GM12878 (cell line): ENCODE measurements around the gene ZNF235. TPM values are rescaled to one million over a fixed set of nuclear protein-coding genes. Genes with fewer than 3 reads are reported as not detected.

Experiments used
- ATAC-seq: fragments of 200-7000 bp; cut with Tn5 transposase; 3 replicates; pipeline ENCODE4 v1.9.1; 2020; ENCODE audit warnings: mild to moderate bottlenecking, moderate library complexity
- BruUV-seq: library from RNA; stranded (reverse); fragments of 400-500 nt; replicated peaks from 2 replicates; lab custom pipeline; 2021; lab: Mats Ljungman, UMichigan
- CTCF ChIA-PET: fragments of 300-600 bp; sonication (Branson Sonifier 250); formaldehyde crosslinking; extraction: SDS; loops from one replicate; lab custom pipeline; 2021; ENCODE audit warnings: inconsistent platforms; lab: Yijun Ruan, JAX
- POLR2A ChIA-PET: fragments of 350-600 bp; formaldehyde crosslinking; extraction: SDS; loops from one replicate; lab custom pipeline; 2021; ENCODE audit warnings: inconsistent platforms; lab: Charles Lee
- RAD21 ChIA-PET: fragments of 300-600 bp; sonication (Branson Sonifier 250); formaldehyde crosslinking; loops from one replicate; lab custom pipeline; 2023; ENCODE audit warnings: antibody characterized with exemption; ENCODE audit not compliant: unreplicated experiment; lab: Charles Lee
- SMC1A ChIA-PET: fragments of 300-600 bp; sonication (Branson Sonifier 250); formaldehyde crosslinking; loops from one replicate; lab custom pipeline; 2023; ENCODE audit not compliant: unreplicated experiment, uncharacterized antibody; lab: Charles Lee
- DNase-seq: peaks from one replicate; pipeline ENCODE4 v3.0.0-alpha.2; 2011; ENCODE audit warnings: low read depth, low spot score
- FAIRE-seq: peaks from 3 replicates; lab custom pipeline; 2011; peaks lifted over from hg19 to GRCh38; lab: Jason Lieb, UNC
- H2AFZ ChIP-seq: 2 replicates; pipeline ENCODE4 v1.6.0; 2011; ENCODE audit warnings: low read depth, low read length, control low read depth; ENCODE audit not compliant: control insufficient read depth
- H3K27ac ChIP-seq: 2 replicates; pipeline ENCODE4 v1.5.1; 2011; ENCODE audit warnings: control low read depth; ENCODE audit not compliant: control insufficient read depth, insufficient read depth
- H3K27me3 ChIP-seq, 2 experiments: replicated peaks in 1 of 2; 2 replicates each; pipeline versions ENCODE4 v1.6.0 to v1.6.1; 2011; ENCODE audit warnings: low read length in 1 of 2; ENCODE audit not compliant: control insufficient read depth in 2 of 2, insufficient read depth in 2 of 2
- H3K36me3 ChIP-seq, 2 experiments: 2 replicates each; pipeline ENCODE4 v1.5.1; 2011; ENCODE audit warnings: low read length in 1 of 2; ENCODE audit not compliant: control insufficient read depth in 2 of 2, insufficient read depth in 2 of 2
- H3K4me1 ChIP-seq: 2 replicates; pipeline ENCODE4 v1.6.1; 2011; ENCODE audit warnings: mild to moderate bottlenecking, low read length, moderate library complexity, mixed read lengths; ENCODE audit not compliant: control insufficient read depth, insufficient read depth
- H3K4me2 ChIP-seq: 2 replicates; pipeline ENCODE4 v1.6.0; 2011; ENCODE audit warnings: control low read depth; ENCODE audit not compliant: control insufficient read depth, insufficient read depth
- H3K4me3 ChIP-seq: fragments of 200-600 bp; sonication (generic); 2 replicates; pipeline ENCODE4 v1.5.1; 2016
- H3K79me2 ChIP-seq: 2 replicates; pipeline ENCODE4 v1.6.0; 2011; ENCODE audit warnings: low read length; ENCODE audit not compliant: control insufficient read depth, insufficient read depth
- H3K9ac ChIP-seq: 2 replicates; pipeline ENCODE4 v1.8.0; 2011; ENCODE audit warnings: low read length, control low read depth, mixed read lengths; ENCODE audit not compliant: control insufficient read depth, insufficient read depth
- H3K9me3 ChIP-seq: replicated peaks from 3 replicates; pipeline ENCODE4 v1.5.1; 2011; ENCODE audit warnings: mild to moderate bottlenecking, low read length; ENCODE audit not compliant: control insufficient read depth, insufficient read depth
- H4K20me1 ChIP-seq: 2 replicates; pipeline ENCODE4 v1.6.0; 2011; ENCODE audit not compliant: control insufficient read depth, insufficient read depth
- BMI1 ChIP-seq: fragments of 450-650 bp; IDR thresholded peaks from 2 replicates; pipeline ENCODE4 v1.6.1; 2016; ENCODE audit warnings: mild to moderate bottlenecking, moderate library complexity, borderline replicate concordance
- CEBPB ChIP-seq, 2 experiments: fragments of 150-350 bp in 1 of 2; IDR thresholded peaks; 2 replicates each; pipeline ENCODE4 v1.6.1; 2012 to 2014; ENCODE audit warnings: low read depth in 2 of 2, low read length in 2 of 2, borderline replicate concordance in 1 of 2, inconsistent platforms in 1 of 2
- EP300 ChIP-seq, 2 experiments: fragments of 150-350 bp in 1 of 2; IDR thresholded peaks; 2 replicates each; pipeline ENCODE4 v1.6.1; 2011 to 2012; ENCODE audit warnings: low read depth in 2 of 2, low read length in 2 of 2, borderline replicate concordance in 1 of 2, improper control_type of control experiment in 1 of 2, inconsistent platforms in 1 of 2; ENCODE audit not compliant: control insufficient read depth in 1 of 2
- ETV6 ChIP-seq, 2 experiments: fragments of 450-650 bp in 1 of 2; IDR thresholded peaks in 1 of 2; conservative IDR thresholded peaks in 1 of 2; 2 replicates each; pipeline ENCODE4 v1.6.1; 2014; ENCODE audit warnings: antibody characterized with exemption in 1 of 2, borderline replicate concordance in 1 of 2, low read depth in 1 of 2, mild to moderate bottlenecking in 1 of 2, moderate library complexity in 1 of 2
- MTA3 ChIP-seq: IDR thresholded peaks from 2 replicates; pipeline ENCODE4 v1.6.1; 2012; ENCODE audit warnings: low read length, inconsistent platforms, borderline replicate concordance
- PAX8 ChIP-seq: fragments of 450-650 bp; IDR thresholded peaks from 2 replicates; pipeline ENCODE4 v1.6.1; 2017; ENCODE audit warnings: mild to moderate bottlenecking, moderate library complexity
- RAD21 ChIP-seq: IDR thresholded peaks from 2 replicates; pipeline ENCODE4 v1.6.1; 2011; ENCODE audit warnings: mild to moderate bottlenecking, low read depth, low read length, moderate library complexity; ENCODE audit not compliant: insufficient read depth
- RUNX3 ChIP-seq: IDR thresholded peaks from 2 replicates; pipeline ENCODE4 v1.6.1; 2012; ENCODE audit warnings: low read length, inconsistent platforms
- SP1 ChIP-seq: IDR thresholded peaks from one replicate; pipeline ENCODE4 v1.6.1; 2011; ENCODE audit warnings: low read depth, low read length
- SPI1 ChIP-seq: IDR thresholded peaks from 2 replicates; pipeline ENCODE4 v1.6.1; 2011; ENCODE audit warnings: low read depth, mild to moderate bottlenecking, low read length, moderate library complexity, borderline replicate concordance; ENCODE audit not compliant: insufficient read depth
- TCF12 ChIP-seq: IDR thresholded peaks from 2 replicates; pipeline ENCODE4 v1.6.1; 2011; ENCODE audit warnings: low read depth, mild to moderate bottlenecking, low read length
- WRNIP1 ChIP-seq: IDR thresholded peaks from 2 replicates; pipeline ENCODE4 v1.6.1; 2011; ENCODE audit warnings: low read depth, low read length, improper control_type of control experiment, borderline replicate concordance
- ZBED1 ChIP-seq: IDR thresholded peaks from 2 replicates; pipeline ENCODE4 v1.6.1; 2016; ENCODE audit warnings: borderline replicate concordance
- ZNF384 ChIP-seq: IDR thresholded peaks from 2 replicates; pipeline ENCODE4 v1.6.1; 2012; ENCODE audit warnings: low read depth, mild to moderate bottlenecking, low read length, improper control_type of control experiment, borderline replicate concordance
- WGBS: methylation state at CpG from one replicate; pipeline ENCODE4 v1.1.6; 2016; ENCODE audit warnings: low lambda C conversion rate; ENCODE audit not compliant: insufficient replicate concordance, insufficient coverage; ENCODE audit errors: missing lambda C conversion rate; 5-methylcytosine and 5-hydroxymethylcytosine counted together
- in situ Hi-C: fragments of 300-500 bp; cut with MboI; formaldehyde crosslinking; loops from 9 replicates; pipeline ENCODE4 v1.14.3; 2018; ENCODE audit warnings: mixed read lengths
- intact Hi-C: fragments of 100-400 bp; cut with micrococcal nuclease; formaldehyde crosslinking; loops from one replicate; pipeline ENCODE4 v1.14.2; 2022; ENCODE audit not compliant: unreplicated experiment
- polyA plus RNA-seq, 11 experiments: library from polyadenylated mRNA; depleted of rRNA in 4 of 11; unstranded in 6 of 11; stranded (reverse) in 5 of 11; fragments of >200 nt; fragmentation: Nextera tagmentation in 4 of 11; fragmentation: Illumina TruSeq in 1 of 11; extraction: Ambion mirVana in 4 of 11; extraction: Trizol in 1 of 11; gene quantifications; 1 replicate in 1 of 11; 2 replicates in 10 of 11; pipeline versions ENCODE4 v1.2.1 to v1.2.3, GENCODE V29; 2011 to 2016; ENCODE audit warnings: inconsistent platforms in 2 of 11, missing spikeins in 2 of 11, low read depth in 1 of 11
- total RNA-seq, 4 experiments: library from RNA; depleted of rRNA in 3 of 4; stranded (reverse); fragments of >200 nt in 3 of 4; fragmentation: Illumina TruSeq in 1 of 4; extraction: Trizol in 1 of 4; gene quantifications; 2 replicates each; pipeline versions ENCODE4 v1.2.1 to v1.2.3, GENCODE V29; 2013 to 2021
- TF ChIP-seq, protein P1 (sequence below): fragments of 450-650 bp; IDR thresholded peaks from 2 replicates; pipeline ENCODE4 v1.6.1; 2017; ENCODE audit warnings: antibody characterized with exemption, mild to moderate bottlenecking, moderate library complexity
- TF ChIP-seq, protein P2 (sequence below): fragments of 450-650 bp; formaldehyde crosslinking; IDR thresholded peaks from 2 replicates; pipeline ENCODE4 v1.4.0; 2022; ENCODE audit warnings: mild to moderate bottlenecking, moderate library complexity
- TF ChIP-seq, protein P3 (sequence below): IDR thresholded peaks from 2 replicates; pipeline ENCODE4 v1.6.1; 2011; ENCODE audit warnings: borderline replicate concordance, low read depth, mild to moderate bottlenecking, moderate library complexity, mixed read lengths, low read length; ENCODE audit not compliant: insufficient read depth; ENCODE audit errors: extremely low read length

ZNF235 gene
- total and polyA plus RNA-seq, 10 of the 15 experiments (the other 5 are each of a cell fraction or from before 2014, with no cell fraction given): 2.8 to 9.0 (median 4.8) TPM

DNA sequence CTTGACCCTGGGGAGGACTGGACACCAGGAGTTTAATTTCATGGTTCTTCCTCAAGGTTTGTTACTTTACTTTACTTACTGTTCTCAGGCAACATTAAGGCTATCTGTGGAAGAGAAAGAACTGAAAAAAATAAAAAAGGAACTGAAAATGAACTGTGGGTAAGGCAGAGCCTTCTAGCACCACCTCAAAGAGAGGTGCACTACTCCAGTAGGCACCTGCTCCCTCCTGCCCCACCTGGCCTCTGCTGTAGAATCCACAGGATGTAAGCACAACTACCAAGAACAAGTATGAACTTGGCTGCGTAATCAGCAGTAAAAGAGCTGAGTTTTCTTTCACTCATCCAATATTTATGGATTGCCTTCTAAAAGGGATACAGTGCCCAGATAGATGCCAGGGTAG is 39.4 kb upstream of the ZNF235 start:
- H3K9ac ChIP-seq: no peak overlapping the region
- TF ChIP-seq PAX8: no peak
- peak; percentile 81 for TF ChIP-seq SPI1
- TF ChIP-seq ZNF384: no peak; the same call in 1 of the 2 replicates
- TF ChIP-seq CEBPB (IDR thresholded peaks at IDR 0.05; ENCODE audit: borderline replicate concordance in 1 of 2, low read depth in 2 of 2, low read length in 2 of 2): no peak
- TF ChIP-seq, protein P1, sequence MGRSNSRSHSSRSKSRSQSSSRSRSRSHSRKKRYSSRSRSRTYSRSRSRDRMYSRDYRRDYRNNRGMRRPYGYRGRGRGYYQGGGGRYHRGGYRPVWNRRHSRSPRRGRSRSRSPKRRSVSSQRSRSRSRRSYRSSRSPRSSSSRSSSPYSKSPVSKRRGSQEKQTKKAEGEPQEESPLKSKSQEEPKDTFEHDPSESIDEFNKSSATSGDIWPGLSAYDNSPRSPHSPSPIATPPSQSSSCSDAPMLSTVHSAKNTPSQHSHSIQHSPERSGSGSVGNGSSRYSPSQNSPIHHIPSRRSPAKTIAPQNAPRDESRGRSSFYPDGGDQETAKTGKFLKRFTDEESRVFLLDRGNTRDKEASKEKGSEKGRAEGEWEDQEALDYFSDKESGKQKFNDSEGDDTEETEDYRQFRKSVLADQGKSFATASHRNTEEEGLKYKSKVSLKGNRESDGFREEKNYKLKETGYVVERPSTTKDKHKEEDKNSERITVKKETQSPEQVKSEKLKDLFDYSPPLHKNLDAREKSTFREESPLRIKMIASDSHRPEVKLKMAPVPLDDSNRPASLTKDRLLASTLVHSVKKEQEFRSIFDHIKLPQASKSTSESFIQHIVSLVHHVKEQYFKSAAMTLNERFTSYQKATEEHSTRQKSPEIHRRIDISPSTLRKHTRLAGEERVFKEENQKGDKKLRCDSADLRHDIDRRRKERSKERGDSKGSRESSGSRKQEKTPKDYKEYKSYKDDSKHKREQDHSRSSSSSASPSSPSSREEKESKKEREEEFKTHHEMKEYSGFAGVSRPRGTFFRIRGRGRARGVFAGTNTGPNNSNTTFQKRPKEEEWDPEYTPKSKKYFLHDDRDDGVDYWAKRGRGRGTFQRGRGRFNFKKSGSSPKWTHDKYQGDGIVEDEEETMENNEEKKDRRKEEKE: no peak
- no peak for TF ChIP-seq MTA3
- TF ChIP-seq, protein P2, sequence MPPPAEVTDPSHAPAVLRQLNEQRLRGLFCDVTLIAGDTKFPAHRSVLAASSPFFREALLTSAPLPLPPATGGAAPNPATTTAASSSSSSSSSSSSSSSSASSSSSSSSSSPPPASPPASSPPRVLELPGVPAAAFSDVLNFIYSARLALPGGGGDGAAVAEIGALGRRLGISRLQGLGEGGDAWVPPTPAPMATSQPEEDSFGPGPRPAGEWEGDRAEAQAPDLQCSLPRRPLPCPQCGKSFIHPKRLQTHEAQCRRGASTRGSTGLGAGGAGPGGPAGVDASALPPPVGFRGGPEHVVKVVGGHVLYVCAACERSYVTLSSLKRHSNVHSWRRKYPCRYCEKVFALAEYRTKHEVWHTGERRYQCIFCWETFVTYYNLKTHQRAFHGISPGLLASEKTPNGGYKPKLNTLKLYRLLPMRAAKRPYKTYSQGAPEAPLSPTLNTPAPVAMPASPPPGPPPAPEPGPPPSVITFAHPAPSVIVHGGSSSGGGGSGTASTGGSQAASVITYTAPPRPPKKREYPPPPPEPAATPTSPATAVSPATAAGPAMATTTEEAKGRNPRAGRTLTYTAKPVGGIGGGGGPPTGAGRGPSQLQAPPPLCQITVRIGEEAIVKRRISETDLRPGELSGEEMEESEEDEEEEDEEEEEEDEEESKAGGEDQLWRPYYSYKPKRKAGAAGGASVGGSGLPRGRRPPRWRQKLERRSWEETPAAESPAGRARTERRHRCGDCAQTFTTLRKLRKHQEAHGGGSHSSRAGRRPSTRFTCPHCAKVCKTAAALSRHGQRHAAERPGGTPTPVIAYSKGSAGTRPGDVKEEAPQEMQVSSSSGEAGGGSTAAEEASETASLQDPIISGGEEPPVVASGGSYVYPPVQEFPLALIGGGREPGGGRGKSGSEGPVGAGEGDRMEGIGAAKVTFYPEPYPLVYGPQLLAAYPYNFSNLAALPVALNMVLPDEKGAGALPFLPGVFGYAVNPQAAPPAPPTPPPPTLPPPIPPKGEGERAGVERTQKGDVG (CRISPR knock-in tag): no peak
- no peak for TF ChIP-seq SP1
- TF ChIP-seq, protein P3, sequence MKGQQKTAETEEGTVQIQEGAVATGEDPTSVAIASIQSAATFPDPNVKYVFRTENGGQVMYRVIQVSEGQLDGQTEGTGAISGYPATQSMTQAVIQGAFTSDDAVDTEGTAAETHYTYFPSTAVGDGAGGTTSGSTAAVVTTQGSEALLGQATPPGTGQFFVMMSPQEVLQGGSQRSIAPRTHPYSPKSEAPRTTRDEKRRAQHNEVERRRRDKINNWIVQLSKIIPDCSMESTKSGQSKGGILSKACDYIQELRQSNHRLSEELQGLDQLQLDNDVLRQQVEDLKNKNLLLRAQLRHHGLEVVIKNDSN: no peak
- TF ChIP-seq TCF12: peak; percentile 36; the same call in 1 of the 2 replicates
- no peak for TF ChIP-seq ETV6 (conservative IDR thresholded peaks at IDR 0.05 in 1 of 2, IDR thresholded peaks at IDR 0.05 in 1 of 2; ENCODE audit: borderline replicate concordance in 1 of 2, low read depth in 1 of 2)
- peak; percentile 26; the same call in 1 of the 2 replicates for TF ChIP-seq RUNX3
- no peak for TF ChIP-seq WRNIP1
- TF ChIP-seq ZBED1: no peak
- no peak for TF ChIP-seq BMI1
- no peak for TF ChIP-seq EP300 (IDR thresholded peaks at IDR 0.05; ENCODE audit: borderline replicate concordance in 1 of 2, control insufficient read depth in 1 of 2, low read depth in 2 of 2, low read length in 2 of 2)
- TF ChIP-seq RAD21: no peak
- intact Hi-C loops: no loop called here
- no peak overlapping the region for H3K4me2 ChIP-seq
- FAIRE-seq (no peak), DNase-seq (peak; percentile 23), ATAC-seq (peak; percentile 74)
- no TSS peak for BruUV-seq
- CTCF ChIA-PET: no interaction called here
- no peak overlapping the region for H3K27ac ChIP-seq
- no peaks in the 10 kb centered on the region for H3K4me1 ChIP-seq
- in situ Hi-C loops: no loop called here
- H3K4me3 ChIP-seq: no peak overlapping the region
- RAD21 ChIA-PET: no interaction called here
- H3K27me3 ChIP-seq: no peaks in the 10 kb centered on the region
- SMC1A ChIA-PET: no interaction called here
- no peak overlapping the region for H2AFZ ChIP-seq
- POLR2A ChIA-PET: no interaction called here
- no peaks in the 10 kb centered on the region; the same call in 2 of the 3 replicates for H3K9me3 ChIP-seq
- H3K79me2 ChIP-seq: no peaks in the 10 kb centered on the region
- H3K36me3 ChIP-seq: no peaks in the 10 kb centered on the region
- no peaks in the 10 kb centered on the region for H4K20me1 ChIP-seq
- WGBS: 4% methylated on average over 1 of the region's 1 CpG
